Measurements from ENCODE around the gene RFX7. TPM values are rescaled to one million over a fixed set of nuclear protein-coding genes. Genes with fewer than 3 reads are reported as not detected.

Gene RFX7
- total RNA-seq, 1 donor from 2014 or later, result 7.3 TPM

DNA sequence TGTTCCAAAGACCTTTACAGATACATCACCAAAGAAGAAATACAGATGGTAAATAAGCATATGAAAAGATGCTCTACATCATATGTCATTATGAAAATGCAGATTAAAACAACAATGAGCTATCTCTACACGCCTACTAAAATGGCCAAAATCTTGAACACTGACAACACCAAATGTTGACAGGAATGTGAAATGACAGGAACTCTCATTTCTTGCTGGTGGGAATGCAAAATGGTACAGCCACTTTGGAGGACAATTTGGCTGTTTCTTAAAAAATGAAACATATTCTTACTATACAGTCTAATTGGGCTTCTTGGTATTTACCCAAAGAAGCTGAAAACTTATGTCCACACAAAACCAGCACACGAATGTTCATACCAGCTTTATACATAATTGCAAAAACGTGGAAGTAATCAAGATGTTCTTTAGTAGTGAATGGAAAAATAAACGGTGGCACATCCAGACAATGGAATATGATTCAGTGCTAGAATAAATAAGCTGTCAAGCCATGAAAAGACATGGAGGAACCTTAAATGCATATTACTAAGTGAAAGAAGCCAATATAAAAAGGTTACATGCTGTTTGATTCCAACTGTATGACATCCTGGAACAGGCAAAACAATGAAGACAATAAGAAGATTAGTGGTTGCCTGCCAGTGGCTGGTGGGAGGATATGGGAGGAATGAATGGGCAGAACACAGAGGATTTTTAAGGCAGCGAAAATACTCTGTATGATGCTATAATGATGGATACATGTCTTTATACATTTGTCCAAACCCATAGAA is 169.0 kb downstream of the RFX7 start:
- no peak overlapping the region for H3K27ac ChIP-seq (ENCODE audit: low read depth, low read length)
- H3K36me3 ChIP-seq (ENCODE audit: control insufficient read depth in 3 of 3, insufficient read depth in 3 of 3, low read length in 3 of 3), result no peaks in the 10 kb centered on the region
- H3K27me3 ChIP-seq (ENCODE audit: control insufficient read depth in 3 of 3, insufficient read depth in 3 of 3, low read length in 3 of 3), result no peaks in the 10 kb centered on the region
- no peaks in the 10 kb centered on the region for H3K4me1 ChIP-seq (ENCODE audit: control insufficient read depth in 3 of 3, insufficient read depth in 3 of 3, low read length in 3 of 3)
- H3K4me3 ChIP-seq (ENCODE audit: low read length in 3 of 3), result no peak overlapping the region
- H3K9ac ChIP-seq (ENCODE audit: low read depth in 1 of 3, low read length in 3 of 3), result no peak overlapping the region
- H3K9me3 ChIP-seq (ENCODE audit: control insufficient read depth in 3 of 3, low read length in 3 of 3), result no peaks in the 10 kb centered on the region

DNA sequence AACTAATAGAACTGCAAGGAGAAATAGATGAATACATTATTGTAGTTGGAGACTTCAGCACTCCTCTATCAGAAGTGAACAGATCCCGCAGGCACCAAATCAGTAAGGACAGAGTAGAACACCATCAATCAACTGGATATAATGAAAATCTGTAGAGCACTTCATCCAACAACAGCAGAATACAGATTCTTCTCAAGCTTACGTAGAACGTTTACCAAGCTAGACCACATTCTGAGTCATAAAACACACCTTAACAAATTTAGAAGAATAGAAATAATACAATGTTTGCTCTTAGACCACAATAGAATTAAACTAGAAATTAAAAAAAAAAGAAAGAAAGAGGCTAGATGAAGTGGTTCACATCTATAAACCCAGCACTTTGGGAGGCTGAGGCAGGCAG is 179.5 kb downstream of the RFX7 start:
- Histone ChIP-seq H3K9me3 (ENCODE audit: control insufficient read depth in 3 of 3, low read length in 3 of 3) (no peaks in the 10 kb centered on the region), H3K4me3 (ENCODE audit: low read length in 3 of 3) (no peak overlapping the region), H3K27me3 (ENCODE audit: control insufficient read depth in 3 of 3, insufficient read depth in 3 of 3, low read length in 3 of 3) (no peaks in the 10 kb centered on the region), H3K9ac (ENCODE audit: low read depth in 1 of 3, low read length in 3 of 3) (no peak overlapping the region), H3K27ac (ENCODE audit: low read depth, low read length) (no peak overlapping the region), H3K36me3 (ENCODE audit: control insufficient read depth in 3 of 3, insufficient read depth in 3 of 3, low read length in 3 of 3) (no peaks in the 10 kb centered on the region), H3K4me1 (ENCODE audit: control insufficient read depth in 3 of 3, insufficient read depth in 3 of 3, low read length in 3 of 3) (peaks cover 0 to 7% (median 0%) of the 10 kb centered on the region in 3 donors)

DNA sequence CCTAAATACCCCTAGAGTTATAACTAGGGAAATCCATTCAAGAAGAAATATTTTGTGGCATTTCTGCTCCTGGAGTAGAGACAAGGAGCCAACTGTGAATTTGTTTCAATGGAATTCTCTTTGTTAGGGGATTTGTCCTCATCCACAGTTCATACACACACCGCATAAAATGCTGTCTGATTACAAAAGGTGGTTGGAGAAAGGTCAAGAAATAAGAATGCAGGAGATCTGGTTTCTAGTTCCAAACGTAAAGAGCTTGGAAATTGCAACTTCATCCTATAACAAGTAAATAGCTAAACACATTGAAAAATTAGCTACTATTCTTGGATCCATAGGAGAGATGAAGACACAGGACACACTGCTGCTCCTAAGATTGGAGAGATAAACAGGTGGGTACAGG is 184.0 kb downstream of the RFX7 start:
- Histone ChIP-seq H3K9ac (ENCODE audit: low read depth in 1 of 3, low read length in 3 of 3) (no peak overlapping the region), H3K36me3 (ENCODE audit: control insufficient read depth in 3 of 3, insufficient read depth in 3 of 3, low read length in 3 of 3) (no peaks in the 10 kb centered on the region), H3K27ac (ENCODE audit: low read depth, low read length) (peak overlapping the region; percentile 49), H3K4me1 (ENCODE audit: control insufficient read depth in 3 of 3, insufficient read depth in 3 of 3, low read length in 3 of 3) (peaks cover 0 to 7% (median 0%) of the 10 kb centered on the region in 3 donors), H3K9me3 (ENCODE audit: control insufficient read depth in 3 of 3, low read length in 3 of 3) (no peaks in the 10 kb centered on the region), H3K27me3 (ENCODE audit: control insufficient read depth in 3 of 3, insufficient read depth in 3 of 3, low read length in 3 of 3) (no peaks in the 10 kb centered on the region), H3K4me3 (ENCODE audit: low read length in 3 of 3) (no peak overlapping the region)

DNA sequence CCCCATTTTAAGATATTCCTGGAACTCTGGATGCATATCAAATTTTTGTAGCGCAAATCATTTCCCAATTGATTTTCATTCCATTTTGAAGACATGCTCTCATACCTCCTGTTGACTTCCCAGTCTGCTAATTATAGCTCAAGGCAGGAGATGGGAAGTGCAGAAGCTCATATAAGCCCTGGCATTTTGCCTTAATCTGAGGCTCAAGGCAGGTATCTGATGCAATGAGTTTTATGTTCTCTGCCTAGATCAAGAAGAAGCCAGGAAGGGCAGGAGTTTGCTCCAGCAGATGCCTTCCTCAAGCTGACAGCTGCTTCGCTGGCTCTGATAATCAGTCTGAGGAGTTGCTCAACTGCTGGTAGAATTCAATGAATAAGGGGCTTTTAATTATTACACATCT is 184.7 kb downstream of the RFX7 start:
- no peaks in the 10 kb centered on the region for H3K9me3 ChIP-seq (ENCODE audit: control insufficient read depth in 3 of 3, low read length in 3 of 3)
- H3K4me1 ChIP-seq (ENCODE audit: control insufficient read depth in 3 of 3, insufficient read depth in 3 of 3, low read length in 3 of 3), result peaks cover 0 to 7% (median 0%) of the 10 kb centered on the region in 3 donors
- H3K27me3 ChIP-seq (ENCODE audit: control insufficient read depth in 3 of 3, insufficient read depth in 3 of 3, low read length in 3 of 3), result no peaks in the 10 kb centered on the region
- H3K4me3 ChIP-seq (ENCODE audit: low read length in 3 of 3), result no peak overlapping the region
- no peak overlapping the region for H3K9ac ChIP-seq (ENCODE audit: low read depth in 1 of 3, low read length in 3 of 3)
- H3K36me3 ChIP-seq (ENCODE audit: control insufficient read depth in 3 of 3, insufficient read depth in 3 of 3, low read length in 3 of 3), result no peaks in the 10 kb centered on the region
- peak overlapping the region; percentile 49 for H3K27ac ChIP-seq (ENCODE audit: low read depth, low read length)

DNA sequence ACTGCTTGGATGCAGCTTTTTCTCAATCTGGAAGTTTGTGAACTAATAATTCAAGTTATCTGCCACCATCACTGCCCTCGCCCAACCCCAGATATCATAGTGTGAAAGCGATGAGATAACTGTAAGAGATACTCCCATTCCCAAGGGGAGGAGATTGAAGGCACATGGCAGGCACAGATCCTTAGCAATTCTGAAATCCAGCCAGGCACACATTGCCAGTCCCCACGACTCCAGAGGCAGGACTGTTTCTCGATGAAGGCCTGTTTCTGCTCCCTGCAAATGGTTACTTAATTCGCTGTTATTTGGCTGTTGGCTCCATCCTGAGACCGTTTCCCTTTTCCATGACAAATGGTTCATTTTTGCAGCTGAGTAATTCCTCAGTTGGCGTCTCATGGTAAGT is 187.1 kb downstream of the RFX7 start:
- Histone ChIP-seq H3K4me1 (ENCODE audit: control insufficient read depth in 3 of 3, insufficient read depth in 3 of 3, low read length in 3 of 3) (peaks cover 0 to 7% (median 0%) of the 10 kb centered on the region in 3 donors), H3K36me3 (ENCODE audit: control insufficient read depth in 3 of 3, insufficient read depth in 3 of 3, low read length in 3 of 3) (no peaks in the 10 kb centered on the region), H3K27me3 (ENCODE audit: control insufficient read depth in 3 of 3, insufficient read depth in 3 of 3, low read length in 3 of 3) (no peaks in the 10 kb centered on the region), H3K27ac (ENCODE audit: low read depth, low read length) (no peak overlapping the region), H3K9ac (ENCODE audit: low read depth in 1 of 3, low read length in 3 of 3) (no peak overlapping the region), H3K9me3 (ENCODE audit: control insufficient read depth in 3 of 3, low read length in 3 of 3) (no peaks in the 10 kb centered on the region), H3K4me3 (ENCODE audit: low read length in 3 of 3) (no peak overlapping the region)

DNA sequence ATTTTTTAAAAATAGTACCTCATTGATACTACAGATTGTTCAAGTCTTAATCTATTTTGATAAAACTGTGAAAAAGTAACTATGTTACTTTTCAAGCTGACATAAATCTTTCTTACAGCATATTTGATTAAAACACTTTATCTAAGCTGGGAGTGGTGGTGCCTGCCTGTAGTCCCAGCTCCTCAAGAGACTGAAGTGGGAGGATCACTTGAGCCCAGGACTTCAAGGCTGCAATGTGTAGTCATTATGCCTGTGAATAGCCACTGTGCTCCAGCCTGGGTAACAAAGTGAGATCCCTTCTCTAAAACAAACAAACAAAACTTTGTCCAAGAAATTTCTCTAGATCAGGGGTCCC is 190.7 kb downstream of the RFX7 start:
- H3K4me3 ChIP-seq (ENCODE audit: low read length in 3 of 3), result no peak overlapping the region
- no peaks in the 10 kb centered on the region for H3K4me1 ChIP-seq (ENCODE audit: control insufficient read depth in 3 of 3, insufficient read depth in 3 of 3, low read length in 3 of 3)
- no peaks in the 10 kb centered on the region for H3K27me3 ChIP-seq (ENCODE audit: control insufficient read depth in 3 of 3, insufficient read depth in 3 of 3, low read length in 3 of 3)
- H3K27ac ChIP-seq (ENCODE audit: low read depth, low read length), result no peak overlapping the region
- H3K36me3 ChIP-seq (ENCODE audit: control insufficient read depth in 3 of 3, insufficient read depth in 3 of 3, low read length in 3 of 3), result no peaks in the 10 kb centered on the region
- no peak overlapping the region for H3K9ac ChIP-seq (ENCODE audit: low read depth in 1 of 3, low read length in 3 of 3)
- no peaks in the 10 kb centered on the region for H3K9me3 ChIP-seq (ENCODE audit: control insufficient read depth in 3 of 3, low read length in 3 of 3)

DNA sequence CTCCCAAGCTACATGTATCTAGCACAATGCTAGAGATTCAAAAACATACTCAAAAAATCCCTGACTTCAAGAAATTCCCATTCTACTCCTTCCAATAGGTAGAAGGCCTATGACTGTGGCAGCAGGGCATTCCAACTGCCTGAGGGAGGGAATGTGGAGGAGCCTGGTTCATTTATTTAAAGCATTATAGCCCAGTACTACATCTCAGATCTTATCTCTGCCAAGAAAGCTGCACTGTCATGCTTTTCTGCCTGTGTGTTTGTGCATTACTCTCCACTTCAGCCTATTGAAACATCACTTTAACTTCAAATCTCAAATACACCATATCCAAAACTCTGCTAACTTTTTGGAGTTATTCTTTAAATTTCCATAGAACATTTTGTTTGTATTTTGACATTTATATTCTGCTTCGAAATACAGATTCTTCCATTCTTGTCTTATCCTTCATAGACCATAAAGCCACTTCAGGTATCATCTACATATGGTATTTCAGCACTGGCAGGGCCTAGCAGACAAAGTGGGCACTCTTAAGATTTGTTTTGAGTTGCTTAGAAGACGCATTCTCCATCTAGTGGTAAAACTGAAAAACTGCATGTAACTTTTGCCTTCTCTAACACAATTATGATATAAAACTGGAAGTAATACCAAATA is 191.2 kb downstream of the RFX7 start:
- Histone ChIP-seq H3K27me3 (ENCODE audit: control insufficient read depth in 3 of 3, insufficient read depth in 3 of 3, low read length in 3 of 3) (no peaks in the 10 kb centered on the region), H3K4me3 (ENCODE audit: low read length in 3 of 3) (no peak overlapping the region), H3K9ac (ENCODE audit: low read depth in 1 of 3, low read length in 3 of 3) (no peak overlapping the region), H3K9me3 (ENCODE audit: control insufficient read depth in 3 of 3, low read length in 3 of 3) (no peaks in the 10 kb centered on the region), H3K4me1 (ENCODE audit: control insufficient read depth in 3 of 3, insufficient read depth in 3 of 3, low read length in 3 of 3) (no peaks in the 10 kb centered on the region), H3K36me3 (ENCODE audit: control insufficient read depth in 3 of 3, insufficient read depth in 3 of 3, low read length in 3 of 3) (no peaks in the 10 kb centered on the region), H3K27ac (ENCODE audit: low read depth, low read length) (no peak overlapping the region)

DNA sequence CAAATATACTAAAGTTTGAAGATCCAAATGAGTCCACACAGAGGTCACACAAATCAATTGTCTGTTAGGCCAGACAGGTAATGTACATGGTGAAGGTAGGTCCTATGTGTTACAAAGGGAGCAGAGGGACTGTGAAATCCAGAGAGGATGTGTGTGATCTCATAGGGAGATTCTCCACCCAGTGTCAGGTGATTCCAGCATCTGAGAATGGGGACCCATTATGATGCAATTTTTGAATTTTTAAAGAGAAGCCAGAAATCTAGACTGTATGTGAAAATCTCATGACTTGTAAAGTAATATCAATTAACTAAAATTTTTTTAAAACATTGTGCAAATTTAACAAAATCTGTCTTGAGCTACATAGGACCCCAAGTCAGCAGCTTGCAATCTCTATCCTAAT is 192.0 kb downstream of the RFX7 start:
- no peaks in the 10 kb centered on the region for H3K27me3 ChIP-seq (ENCODE audit: control insufficient read depth in 3 of 3, insufficient read depth in 3 of 3, low read length in 3 of 3)
- no peaks in the 10 kb centered on the region for H3K36me3 ChIP-seq (ENCODE audit: control insufficient read depth in 3 of 3, insufficient read depth in 3 of 3, low read length in 3 of 3)
- H3K9me3 ChIP-seq (ENCODE audit: control insufficient read depth in 3 of 3, low read length in 3 of 3), result no peaks in the 10 kb centered on the region
- H3K9ac ChIP-seq (ENCODE audit: low read depth in 1 of 3, low read length in 3 of 3), result no peak overlapping the region
- H3K4me3 ChIP-seq (ENCODE audit: low read length in 3 of 3), result no peak overlapping the region
- H3K27ac ChIP-seq (ENCODE audit: low read depth, low read length), result no peak overlapping the region
- H3K4me1 ChIP-seq (ENCODE audit: control insufficient read depth in 3 of 3, insufficient read depth in 3 of 3, low read length in 3 of 3), result no peaks in the 10 kb centered on the region

DNA sequence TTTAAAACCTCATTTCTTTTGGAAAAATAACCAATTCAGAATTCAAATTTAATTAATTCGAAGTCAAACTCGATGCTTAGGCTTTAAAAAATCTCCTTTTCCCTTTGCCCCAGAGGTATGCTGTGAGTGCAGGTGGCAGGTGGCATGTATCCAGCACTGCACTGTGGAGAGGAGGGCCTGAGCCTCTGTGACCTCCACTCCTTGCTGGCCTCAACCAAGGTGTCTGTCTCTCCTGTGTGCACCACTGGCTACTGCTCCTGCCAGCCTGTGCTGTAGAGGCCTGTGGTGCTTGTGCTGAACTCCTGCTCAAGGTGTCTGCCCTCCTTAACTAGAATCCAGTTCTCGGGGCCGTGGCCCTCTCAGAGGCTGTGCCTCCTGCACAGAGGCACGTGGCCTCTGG is 194.1 kb downstream of the RFX7 start:
- Histone ChIP-seq H3K9ac (ENCODE audit: low read depth in 1 of 3, low read length in 3 of 3) (no peak overlapping the region), H3K4me3 (ENCODE audit: low read length in 3 of 3) (no peak overlapping the region), H3K4me1 (ENCODE audit: control insufficient read depth in 3 of 3, insufficient read depth in 3 of 3, low read length in 3 of 3) (no peaks in the 10 kb centered on the region), H3K27ac (ENCODE audit: low read depth, low read length) (no peak overlapping the region), H3K36me3 (ENCODE audit: control insufficient read depth in 3 of 3, insufficient read depth in 3 of 3, low read length in 3 of 3) (no peaks in the 10 kb centered on the region), H3K27me3 (ENCODE audit: control insufficient read depth in 3 of 3, insufficient read depth in 3 of 3, low read length in 3 of 3) (no peaks in the 10 kb centered on the region), H3K9me3 (ENCODE audit: control insufficient read depth in 3 of 3, low read length in 3 of 3) (no peaks in the 10 kb centered on the region)

DNA sequence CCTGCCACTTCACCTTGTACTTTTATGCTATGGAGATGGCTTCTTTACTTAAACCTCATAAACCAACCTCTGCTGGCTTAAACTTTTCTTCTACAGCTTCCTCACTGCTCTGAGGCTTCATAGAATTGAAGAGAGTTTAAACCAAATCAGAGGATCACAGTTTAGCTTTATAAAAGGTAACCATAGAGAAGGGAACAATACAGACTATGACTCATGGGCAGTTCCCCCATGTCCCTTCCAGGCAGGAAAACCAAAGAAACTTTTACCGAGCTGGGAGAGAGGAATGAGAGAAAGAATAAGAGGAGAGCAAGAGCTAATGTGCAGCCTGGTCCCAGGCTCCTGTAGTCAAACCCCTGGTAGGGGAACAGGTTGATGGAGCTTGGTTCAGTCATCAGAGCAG is 196.3 kb downstream of the RFX7 start:
- Histone ChIP-seq H3K9ac (ENCODE audit: low read depth in 1 of 3, low read length in 3 of 3) (no peak overlapping the region), H3K27me3 (ENCODE audit: control insufficient read depth in 3 of 3, insufficient read depth in 3 of 3, low read length in 3 of 3) (no peaks in the 10 kb centered on the region), H3K4me1 (ENCODE audit: control insufficient read depth in 3 of 3, insufficient read depth in 3 of 3, low read length in 3 of 3) (no peaks in the 10 kb centered on the region), H3K9me3 (ENCODE audit: control insufficient read depth in 3 of 3, low read length in 3 of 3) (no peaks in the 10 kb centered on the region), H3K4me3 (ENCODE audit: low read length in 3 of 3) (no peak overlapping the region), H3K27ac (ENCODE audit: low read depth, low read length) (no peak overlapping the region), H3K36me3 (ENCODE audit: control insufficient read depth in 3 of 3, insufficient read depth in 3 of 3, low read length in 3 of 3) (no peaks in the 10 kb centered on the region)
